Skin epidermis (tissue), 12 donors: ENCODE data around the gene CERS6.
"Not testable (repeated sequence)": the region's sequence is repeated elsewhere in the genome, so short reads cannot be mapped to it uniquely, and the experiment has no call there.

Experiments used
- H3K27ac ChIP-seq, 21 experiments: fragments of 200-600 bp; sonication (generic) in 11 of 21; one replicate each; pipeline ENCODE4 v1.5.0; 2020; ENCODE audit warnings: mild to moderate bottlenecking in 3 of 21, inconsistent platforms in 2 of 21, moderate library complexity in 2 of 21
- H3K4me3 ChIP-seq, 7 experiments: fragments of 200-600 bp; sonication (generic) in 2 of 7; one replicate each; pipeline ENCODE4 v1.5.0; 2020; ENCODE audit warnings: inconsistent platforms in 2 of 7, mild to moderate bottlenecking in 2 of 7, moderate library complexity in 1 of 7

The CERS6 gene

DNA sequence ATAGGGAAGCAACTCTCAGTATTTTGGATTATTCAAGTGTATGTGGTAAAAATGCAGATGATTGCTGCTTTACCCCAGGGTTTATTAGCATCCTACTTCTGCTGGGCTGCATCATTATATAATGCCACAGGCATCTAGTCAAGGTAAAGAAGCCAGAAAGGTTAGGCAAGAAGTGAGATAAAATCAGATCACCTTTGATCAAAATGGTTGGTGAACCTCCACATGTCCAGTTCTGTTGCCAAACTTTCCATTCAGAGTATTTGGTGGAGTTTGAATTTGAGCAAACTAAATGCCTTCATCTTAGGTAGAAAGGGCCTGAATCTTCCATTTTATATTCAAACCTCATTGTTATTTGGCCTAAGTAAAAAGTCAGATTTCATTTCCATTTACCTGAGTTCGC, 316.6 kb downstream of the CERS6 start:
- Histone ChIP-seq H3K4me3 (no peak overlapping the region), H3K27ac (no peak overlapping the region)

DNA sequence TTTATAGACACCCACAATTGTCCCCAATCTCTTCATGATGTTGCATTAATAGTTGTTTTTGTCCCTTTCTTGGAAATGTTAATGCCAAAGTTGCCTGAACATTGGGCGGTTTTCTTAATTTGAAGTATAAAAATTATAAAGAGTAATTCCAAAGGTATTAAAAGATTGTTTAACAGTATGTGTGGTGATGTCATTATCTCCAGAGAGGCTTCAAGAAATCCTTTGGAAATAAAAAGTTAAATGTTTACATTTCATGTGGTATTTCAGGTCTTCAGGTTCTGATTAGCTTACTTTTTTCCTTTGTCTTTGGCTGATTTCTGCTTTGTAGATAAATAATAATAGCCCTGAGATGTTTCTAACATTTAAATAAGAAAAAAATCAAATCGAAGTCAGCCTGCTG, 317.1 kb downstream of the CERS6 start:
- Histone ChIP-seq H3K27ac (no peak overlapping the region), H3K4me3 (no peak overlapping the region)

DNA sequence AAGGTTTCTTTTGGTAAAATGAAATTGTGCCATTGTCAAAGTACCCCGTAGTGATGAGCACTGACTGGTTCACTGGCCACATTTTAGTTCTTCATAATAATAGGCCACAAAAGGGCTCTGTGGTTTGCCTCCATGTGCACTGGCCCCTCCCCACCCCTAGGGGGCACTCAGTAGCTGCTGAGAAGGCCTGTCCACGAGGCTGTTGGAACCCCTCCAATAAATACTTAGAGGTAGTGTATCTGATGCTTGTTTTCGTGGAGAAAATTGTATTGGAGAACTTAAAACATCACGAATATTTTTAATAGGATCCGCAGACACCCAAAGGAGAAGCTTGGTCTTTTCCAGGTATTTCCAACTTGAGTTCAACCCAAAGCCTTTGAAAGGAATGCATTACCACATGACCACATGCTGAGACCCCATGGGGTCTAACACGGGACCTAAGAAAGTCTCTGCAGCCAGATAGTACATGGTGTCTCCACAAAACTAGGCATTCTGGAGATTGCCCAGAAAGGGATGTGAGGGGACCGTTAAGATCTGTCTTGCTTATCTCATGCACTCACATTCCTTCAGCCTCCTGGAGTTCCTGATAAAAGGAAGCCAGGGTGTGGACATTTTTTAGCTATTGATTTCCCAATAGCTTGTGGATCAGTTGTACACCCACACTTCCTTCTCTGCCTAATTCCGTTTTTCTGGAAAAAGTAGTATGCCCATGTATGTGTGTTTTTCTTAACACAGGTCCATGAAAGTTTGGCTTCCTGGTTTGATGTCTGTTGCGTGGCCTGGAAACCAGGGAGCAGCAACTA, 317.8 kb downstream of the CERS6 start:
- Histone ChIP-seq H3K27ac (no peak overlapping the region), H3K4me3 (no peak overlapping the region)

DNA sequence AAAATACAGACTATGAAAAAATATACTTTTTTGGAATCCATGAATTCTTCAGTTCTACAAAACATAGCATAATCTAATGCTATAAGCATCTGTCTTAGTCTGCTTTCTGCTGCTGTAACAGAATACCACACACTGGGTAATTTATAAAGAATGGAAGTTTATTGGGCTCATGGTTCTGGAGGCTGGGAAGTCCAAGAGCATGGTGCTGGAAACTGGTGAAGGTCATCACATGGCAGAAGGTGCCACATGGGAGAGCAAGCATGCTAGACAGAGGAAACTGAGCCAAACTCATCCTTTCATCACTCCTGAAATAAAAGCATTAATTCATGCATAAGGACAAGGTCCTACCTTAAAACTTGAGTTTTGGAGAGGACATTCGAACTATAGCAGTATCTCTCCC, 319.8 kb downstream of the CERS6 start:
- Histone ChIP-seq H3K4me3 (no peak overlapping the region), H3K27ac (no peak overlapping the region)

DNA sequence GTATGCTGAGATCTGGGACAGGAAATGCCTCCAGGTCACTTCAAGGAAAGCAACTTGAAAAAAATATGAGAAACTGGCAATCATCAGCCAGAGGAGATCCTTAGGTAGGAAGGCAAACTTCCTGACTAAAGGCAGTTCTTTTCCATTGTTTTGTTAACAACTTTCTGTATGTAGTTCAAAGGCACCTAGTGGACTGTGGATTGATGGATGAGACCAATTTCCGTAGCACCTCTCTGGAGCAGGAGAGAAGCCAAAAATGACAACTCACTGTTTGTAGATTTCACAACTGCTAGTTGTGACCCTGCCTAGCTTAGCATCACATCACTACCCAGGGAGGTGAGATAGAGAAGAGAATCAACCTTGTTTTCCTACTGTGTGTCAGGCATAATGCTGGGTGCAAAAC, 324.6 kb downstream of the CERS6 start:
- Histone ChIP-seq H3K4me3 (no peak overlapping the region), H3K27ac (no peak overlapping the region)

DNA sequence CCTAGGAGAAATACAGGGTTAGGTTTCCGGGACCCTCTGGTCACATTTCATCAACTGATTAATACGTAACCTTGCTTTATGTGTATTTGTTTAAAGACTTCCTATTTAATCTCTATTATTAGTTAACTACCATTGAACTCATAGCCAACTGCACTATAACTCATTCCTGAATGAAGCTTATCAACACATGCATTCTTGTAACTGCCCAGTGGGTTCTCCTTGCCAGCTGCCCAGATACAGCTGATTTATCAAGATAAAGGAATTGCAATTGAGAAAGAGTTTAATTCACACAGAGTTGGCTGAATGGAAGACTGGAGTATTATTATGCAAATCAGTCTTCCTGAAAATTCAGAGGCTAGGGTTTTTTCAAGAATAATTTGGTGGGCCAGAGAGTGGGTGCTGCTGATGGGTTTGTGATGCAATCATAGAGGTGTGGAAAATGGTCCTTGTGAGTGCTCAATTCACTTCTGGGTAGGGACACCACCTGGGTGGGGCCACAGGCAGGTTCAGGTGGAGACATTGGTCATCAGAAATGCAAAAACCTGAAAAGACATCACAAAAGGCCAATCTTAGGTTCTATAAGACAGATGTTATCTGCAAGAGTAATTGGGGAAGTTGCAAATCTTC, 325.2 kb downstream of the CERS6 start:
- Histone ChIP-seq H3K4me3 (no peak overlapping the region), H3K27ac (no peak overlapping the region)

DNA sequence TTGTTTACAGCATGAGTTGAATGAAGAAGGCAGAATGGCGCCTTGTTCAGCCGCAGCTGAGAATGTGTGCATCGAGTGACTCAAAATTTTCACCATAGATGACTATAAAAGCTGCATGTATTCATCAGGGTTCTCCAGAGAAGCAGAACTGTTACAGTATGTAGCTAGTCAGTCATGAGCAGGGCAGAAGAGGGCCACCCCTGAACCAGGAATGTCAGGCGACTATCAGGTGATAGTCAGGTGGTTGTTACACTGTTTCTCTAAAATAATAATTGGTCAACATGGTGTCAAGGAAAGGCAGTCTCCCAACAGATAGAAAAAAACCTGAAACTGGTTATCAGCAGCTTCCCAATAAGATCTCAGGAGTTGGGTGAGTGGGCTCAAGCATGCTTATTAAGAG, 326.2 kb downstream of the CERS6 start:
- H3K27ac ChIP-seq: no peak overlapping the region
- no peak overlapping the region for H3K4me3 ChIP-seq

DNA sequence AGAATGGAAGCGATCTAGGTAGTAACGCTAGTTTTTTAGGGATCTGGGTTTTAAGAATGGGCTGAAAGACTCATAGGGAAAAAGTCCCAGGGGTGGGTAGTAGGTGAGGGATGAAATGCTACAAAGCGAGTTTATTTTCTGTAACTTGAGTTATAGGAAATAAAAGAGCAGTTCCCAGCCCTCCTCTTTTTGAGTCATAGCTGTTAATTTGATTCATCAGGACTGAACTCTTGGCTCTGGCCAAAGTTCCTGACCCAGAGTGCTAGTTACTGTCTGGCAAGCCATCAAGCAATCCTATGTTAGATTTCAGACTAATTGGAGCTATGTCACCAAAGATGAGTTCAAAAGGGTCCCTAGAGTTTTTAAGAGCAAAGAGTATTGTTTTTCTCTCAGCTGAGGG, 328.9 kb downstream of the CERS6 start:
- Histone ChIP-seq H3K4me3 (no peak overlapping the region), H3K27ac (no peak overlapping the region)

DNA sequence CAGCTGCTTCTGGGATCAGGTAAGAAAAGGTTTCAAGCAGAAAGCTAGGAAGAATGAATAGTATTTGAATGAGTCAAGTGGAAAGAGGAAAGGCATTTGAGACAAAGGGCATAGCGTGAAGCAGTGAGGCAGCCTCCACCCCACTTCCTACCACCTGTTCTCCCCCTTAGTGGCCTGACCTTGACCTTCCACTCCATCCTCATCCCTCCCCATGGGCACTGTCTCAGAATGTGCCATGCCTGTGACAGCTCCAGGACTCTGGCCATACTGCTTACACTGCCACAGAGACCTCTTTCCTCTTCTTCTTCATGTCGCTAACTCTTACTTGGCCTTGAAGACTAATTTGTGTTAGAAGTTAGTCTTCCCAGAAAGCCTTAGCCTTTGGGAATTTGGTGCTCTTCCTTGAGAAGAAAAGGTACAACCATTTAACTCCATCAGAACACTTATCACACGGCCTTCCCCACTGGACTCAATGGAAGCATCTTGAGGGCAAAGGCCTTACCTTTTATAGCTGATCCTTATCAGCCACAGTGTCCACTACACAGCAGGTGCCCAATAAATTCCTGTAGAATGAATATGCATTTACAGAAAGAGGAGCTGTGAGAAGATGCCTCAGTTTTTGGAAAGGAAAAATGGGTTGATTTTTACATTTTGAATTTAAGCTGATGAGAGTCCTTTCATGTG, 331.2 kb downstream of the CERS6 start:
- no peak overlapping the region for H3K27ac ChIP-seq

DNA sequence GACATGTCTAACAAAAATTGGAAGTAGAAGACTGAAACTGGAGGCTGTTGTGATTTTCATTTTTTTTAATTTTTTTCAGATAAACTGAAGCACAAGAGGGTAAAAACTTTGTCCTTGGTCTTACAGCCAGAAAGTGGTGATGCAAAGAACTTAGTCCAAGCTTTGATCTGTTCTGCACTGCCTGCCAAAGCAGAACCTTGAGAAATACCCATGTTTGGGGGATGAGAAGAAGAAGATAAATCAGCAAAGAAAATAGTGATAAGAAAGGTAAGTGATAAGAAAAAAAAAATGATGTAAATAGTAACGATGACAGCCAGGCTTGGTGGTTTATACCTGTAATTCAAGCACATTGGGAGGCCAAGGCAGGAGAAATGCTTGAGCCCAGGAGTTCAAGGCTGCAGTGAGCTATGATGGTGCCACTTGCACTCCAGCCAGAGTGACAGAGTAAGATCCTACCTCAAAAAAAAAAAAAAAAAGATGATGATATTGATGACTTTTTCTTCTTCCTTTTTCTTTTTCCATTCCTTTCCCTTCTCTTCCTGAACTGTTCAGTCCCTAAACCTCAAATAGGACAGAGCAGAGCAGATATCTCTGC, 331.8 kb downstream of the CERS6 start:
- no peak overlapping the region for H3K4me3 ChIP-seq
- no peak overlapping the region for H3K27ac ChIP-seq

More for the DNA sequence above, 331.2 kb downstream of the CERS6 start:
- H3K4me3 ChIP-seq: no peak overlapping the region

DNA sequence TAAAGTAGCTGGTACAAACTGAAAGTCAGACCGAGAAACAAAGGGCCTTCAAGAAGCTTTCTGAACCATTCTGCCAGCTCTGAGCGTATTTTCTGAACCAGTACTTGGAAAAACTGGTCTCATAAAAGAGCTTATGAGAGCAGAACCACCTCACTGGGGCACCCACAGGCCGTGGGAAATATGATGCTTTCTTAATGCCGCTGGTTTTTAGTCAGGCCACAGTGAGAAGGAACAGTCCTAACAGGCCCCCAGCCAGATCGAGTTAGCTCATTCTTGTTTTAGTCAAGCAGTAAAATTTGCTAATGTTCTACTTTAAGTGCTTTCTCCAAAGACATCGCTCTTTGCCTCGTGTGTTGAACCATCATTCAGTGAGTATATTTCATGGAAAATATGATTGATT, 333.7 kb downstream of the CERS6 start:
- Histone ChIP-seq H3K4me3 (no peak overlapping the region), H3K27ac (no peak overlapping the region)

DNA sequence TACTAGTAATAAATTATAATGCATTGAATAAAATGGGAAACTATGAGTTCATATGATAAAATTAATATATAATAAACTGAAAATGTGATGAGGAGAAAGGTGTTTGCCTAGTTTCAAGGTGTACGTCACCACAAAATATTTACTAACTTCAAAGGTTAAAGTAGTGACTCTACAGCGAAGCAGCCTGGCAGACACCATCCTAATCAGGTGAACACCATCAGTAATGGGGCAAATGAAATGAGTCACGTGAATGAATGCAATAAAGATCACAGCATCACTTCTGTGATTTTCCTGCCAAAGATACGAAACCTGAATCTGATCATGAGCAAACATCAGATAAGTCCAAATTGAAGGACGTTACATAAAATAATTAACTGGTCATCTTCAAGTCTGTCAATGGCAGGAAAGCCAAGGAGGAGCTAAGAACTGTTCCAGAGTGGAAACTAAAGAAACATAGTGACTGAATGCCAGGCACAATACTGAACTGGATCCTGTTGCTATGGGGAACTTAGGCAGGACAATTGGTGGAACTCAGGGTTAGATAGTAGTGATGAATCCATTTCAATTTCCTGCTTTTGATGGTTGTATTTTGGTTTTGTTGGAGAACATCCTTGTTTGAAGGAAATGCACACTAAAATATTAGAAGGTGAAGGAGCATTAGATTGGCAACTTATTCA, 334.3 kb downstream of the CERS6 start:
- Histone ChIP-seq H3K27ac (no peak overlapping the region), H3K4me3 (no peak overlapping the region)

DNA sequence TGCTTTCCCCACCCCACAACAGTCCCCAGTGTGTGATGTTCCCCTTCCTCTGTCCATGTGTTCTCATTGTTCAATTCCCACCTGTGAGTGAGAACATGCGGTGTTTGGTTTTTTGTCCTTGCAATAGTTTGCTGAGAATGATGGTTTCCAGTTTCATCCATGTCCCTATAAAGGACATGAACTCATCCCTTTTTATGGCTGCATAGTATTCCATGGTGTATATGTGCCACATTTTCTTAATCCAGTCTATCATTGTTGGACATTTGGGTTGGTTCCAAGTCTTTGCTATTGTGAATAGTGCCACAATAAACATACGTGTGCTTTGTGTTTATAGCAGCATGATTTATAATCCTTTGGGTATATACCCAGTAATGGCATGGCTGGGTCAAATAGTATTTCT, 335.1 kb downstream of the CERS6 start:
- not testable (repeated sequence) for H3K4me3 ChIP-seq, H3K27ac ChIP-seq

DNA sequence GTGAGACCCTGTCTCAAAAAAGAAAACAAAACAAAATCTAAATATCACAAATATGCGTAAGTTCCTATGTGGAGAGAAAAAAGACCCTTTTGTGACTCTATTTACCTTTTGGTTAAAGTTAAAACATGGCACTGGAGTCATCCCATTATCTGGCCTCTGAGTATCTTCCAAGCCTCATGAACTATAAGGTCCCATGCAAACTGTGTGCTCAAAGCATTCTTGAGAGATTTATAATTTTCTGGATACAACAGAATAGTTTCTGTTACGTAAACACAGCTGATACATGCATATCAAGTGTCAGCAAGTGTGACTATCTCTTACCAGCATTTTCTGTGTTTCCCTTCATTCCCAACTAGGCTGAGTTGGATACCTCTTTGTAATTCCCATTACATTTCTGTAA, 337.5 kb downstream of the CERS6 start:
- no peak overlapping the region for H3K4me3 ChIP-seq
- no peak overlapping the region for H3K27ac ChIP-seq

DNA sequence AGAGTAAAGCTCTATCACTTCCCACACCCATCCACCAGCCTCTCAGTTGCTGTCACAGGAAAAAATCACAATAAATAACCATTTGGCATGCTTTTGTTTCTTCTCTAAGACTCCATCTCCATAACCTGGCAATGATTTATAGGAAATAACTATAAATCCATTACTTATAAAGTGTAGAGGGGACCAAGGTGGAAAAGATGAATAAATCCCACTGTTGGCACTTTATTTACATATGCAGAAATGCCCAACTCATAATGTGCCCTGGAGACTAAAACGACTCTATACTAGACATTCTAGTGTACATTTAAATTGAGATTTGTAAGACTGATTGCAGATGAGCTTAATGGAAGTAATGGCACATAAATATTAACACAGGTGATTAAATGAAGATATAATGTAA, 338.9 kb downstream of the CERS6 start:
- Histone ChIP-seq H3K4me3 (no peak overlapping the region), H3K27ac (no peak overlapping the region)

DNA sequence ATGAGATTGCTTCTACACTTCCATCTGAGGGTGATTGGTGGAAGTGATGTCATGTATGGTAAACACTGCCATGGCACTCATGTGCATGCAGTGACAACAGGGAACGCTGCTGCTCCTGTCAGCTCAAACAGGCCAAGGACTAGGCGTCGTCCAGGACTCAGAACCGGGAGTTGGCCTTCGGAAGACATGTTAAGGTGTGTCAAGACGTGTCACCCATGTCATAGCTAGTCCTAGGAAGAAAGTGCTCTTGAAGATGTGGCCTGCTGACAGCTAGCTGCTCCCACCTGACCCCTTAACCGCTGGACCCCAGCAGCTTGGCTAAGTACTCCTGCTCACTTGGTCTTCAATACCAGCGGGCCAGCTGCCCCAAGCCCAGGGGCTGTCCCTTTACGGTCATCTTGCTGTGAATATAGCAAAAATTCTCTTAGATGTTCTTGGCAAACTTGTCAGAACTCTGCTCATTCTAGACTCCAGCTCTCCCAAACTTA, 340.1 kb downstream of the CERS6 start:
- Histone ChIP-seq H3K4me3 (no peak overlapping the region), H3K27ac (peak overlapping the region in 4 of 21 experiments; percentile 9 to 61 (median 56))

DNA sequence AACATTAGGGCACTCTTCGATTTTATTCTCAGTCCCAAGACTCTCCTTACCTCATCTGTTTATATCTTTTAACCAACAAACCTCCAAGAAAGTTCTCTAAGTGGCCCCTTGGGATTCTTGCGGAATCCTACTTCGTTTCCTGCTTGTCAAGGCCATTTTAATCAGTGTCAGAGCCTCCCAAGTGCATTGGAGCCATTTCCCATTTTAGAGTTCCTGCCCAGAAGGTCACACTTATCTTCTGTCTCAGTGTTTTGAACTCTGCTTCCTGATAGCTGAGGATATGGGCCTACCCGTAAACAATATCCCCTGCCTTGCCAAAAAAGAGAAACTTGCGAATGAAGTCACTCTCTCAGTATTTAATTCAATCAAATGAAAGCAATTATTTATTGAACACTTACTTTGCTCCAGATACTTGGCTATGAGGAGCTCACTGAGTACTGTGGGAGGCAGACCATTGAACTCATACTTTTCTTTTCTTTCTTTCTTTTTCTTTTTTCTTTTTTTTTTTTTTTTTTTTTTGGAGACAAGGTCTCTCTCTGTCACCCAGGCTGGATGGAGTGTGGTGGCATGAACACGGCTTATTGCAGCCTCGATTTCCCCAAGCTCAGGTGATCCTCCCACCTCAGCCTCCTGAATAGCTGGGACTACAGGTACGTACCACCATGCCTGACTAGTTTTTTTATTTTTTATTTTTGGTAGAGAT, 340.7 kb downstream of the CERS6 start:
- H3K4me3 ChIP-seq: no peak overlapping the region
- H3K27ac ChIP-seq: peak overlapping the region in 3 of 21 experiments; percentile 9 to 61 (median 60)

DNA sequence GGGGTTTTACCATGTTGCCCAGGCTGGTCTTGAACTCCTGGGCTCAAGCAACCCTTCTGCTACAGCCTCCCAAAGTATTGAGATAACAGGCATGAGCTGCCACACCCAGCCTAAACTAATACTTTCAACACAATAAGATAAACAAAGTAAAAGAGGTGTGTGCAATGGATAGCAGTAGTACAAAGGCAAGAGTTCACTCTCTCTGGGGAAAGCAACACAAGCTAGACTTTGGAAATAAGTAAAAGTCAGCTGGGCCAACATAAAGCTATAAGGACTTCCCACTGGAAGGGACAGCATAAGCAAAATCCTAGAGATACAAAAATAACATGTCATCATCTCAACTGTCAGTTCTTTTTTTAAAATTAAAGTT, 341.2 kb downstream of the CERS6 start:
- H3K27ac ChIP-seq: no peak overlapping the region
- H3K4me3 ChIP-seq: no peak overlapping the region

DNA sequence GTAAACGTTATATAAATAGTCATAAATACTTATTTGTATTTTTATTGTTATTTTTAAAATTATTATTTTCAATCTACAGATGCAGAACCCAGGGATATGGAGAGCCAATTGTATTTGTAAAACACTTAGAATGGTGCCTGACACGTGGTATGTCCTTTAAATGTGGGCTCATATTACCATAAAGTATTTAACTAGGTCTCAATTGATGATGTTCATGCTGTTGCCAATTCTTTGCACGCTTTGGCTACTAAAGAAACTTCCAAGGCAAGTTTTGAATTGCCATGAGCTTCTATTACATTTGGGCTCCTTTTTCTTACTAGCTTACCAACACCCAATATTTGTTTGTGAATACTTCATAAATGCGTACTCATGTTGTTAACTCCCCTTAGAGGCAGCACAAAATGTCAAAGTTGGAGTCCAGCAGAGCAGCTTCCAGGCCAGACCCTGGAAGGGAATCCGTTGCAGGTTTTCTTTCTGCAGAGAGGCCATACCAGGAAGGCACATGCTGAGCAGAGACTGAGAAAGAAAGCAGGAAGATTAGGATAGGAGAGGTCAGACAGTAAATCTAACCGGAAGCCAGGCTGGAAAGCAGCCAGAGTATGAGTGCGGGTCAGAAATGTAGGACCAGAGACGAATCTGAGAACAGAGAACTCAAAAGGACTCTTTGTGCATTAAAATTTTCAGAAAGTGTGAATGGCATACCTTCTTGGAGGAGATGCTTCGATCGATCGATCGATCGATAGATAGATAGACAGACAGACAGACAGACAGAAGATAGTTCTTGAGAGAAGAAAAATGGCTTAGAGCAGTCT, 342.2 kb downstream of the CERS6 start:
- H3K27ac ChIP-seq: no peak overlapping the region

More for the DNA sequence above, 342.2 kb downstream of the CERS6 start:
- H3K4me3 ChIP-seq: no peak overlapping the region
